ENCODE measurements around the gene E2F6.

The E2F6 gene

DNA sequence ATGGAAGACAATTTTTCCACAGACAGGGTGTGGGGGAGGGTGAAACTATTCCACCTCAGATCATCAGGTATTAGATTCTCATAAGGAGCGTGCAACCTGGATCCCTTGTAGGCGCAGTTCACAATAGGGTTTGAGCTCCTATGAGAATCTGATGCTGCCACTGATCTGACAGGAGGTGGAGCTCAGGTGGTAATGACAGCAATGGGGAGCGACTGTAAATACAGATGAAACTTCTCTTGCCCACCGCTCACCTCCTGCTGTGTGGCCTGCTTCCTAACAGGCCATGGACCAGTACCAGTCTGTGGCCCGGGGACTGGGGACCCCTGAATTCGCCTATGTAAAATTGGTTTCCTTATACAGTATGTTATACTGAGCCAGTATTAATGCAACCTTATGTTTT is 27.3 kb upstream of the E2F6 start:
- DNase-seq (ENCODE audit: low spot score) = no peak

DNA sequence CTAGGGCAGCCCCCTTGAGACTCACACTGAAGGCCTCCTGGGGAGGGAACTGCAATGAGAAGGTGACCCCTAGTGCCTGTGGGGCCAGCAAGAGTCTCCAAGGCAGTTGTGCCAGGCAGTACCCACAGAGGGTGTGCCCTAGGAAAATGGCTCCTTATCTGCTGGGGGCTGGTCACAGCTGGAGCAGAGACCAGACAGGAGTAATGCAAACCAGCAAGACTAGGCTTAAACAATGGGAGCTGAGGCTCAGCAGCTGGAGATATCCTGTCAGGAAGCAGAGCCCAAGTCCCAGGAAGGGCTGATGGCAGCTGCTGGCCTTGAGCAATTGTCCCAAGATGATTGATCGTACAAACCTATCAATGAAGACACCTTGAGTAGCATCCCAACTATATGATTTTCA is 26.8 kb upstream of the E2F6 start:
- DNase-seq (ENCODE audit: low spot score) = no peak

DNA sequence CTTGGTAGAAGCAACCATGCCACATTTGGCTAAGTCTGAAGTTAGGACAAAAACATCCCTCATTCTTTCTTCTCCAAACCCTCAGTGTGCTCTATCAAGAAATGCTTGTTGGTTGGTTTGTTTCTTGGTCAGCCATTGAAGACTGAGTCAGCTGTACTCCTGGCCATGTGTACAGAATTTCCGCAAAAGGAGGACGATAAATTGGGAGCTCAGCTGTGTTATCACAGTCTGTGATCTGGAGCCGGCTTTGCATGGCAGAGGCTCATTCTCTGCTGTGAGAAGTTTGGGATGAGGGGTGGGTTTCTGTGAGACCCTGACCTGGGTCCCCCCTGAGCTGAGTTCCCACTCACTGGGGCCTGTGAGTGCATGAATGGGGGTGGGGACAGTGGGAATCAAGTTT is 26.3 kb upstream of the E2F6 start:
- DNase-seq (ENCODE audit: low spot score) = no peak

DNA sequence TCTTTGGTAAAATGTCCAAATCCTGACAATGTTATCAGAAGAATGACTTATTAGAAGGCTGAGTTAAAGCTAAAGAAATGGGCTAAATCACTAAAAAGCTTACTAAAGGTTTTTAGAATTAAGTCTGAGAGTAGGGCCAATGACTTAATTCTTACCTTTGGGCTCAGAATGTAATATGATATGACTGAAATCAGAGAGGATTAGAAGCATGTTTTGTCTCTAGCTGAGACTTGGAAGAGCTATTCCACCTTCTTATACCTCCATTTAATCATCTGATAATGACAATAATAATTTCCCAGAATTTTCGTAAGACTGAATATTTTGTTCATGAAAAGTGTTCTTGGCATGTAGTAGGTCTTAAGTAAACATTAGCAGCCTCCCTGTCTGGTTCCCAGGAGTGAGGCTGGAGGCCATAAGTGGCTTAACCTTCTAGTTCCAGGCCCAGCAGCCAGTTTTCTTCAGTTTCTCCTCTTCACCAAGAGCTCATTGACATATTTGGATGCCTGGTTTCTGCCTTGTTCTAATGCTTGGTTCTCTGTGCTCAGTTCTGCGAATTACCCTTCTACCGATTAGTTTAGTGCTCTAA is 25.5 kb upstream of the E2F6 start:
- DNase-seq (ENCODE audit: low spot score) = no peak

DNA sequence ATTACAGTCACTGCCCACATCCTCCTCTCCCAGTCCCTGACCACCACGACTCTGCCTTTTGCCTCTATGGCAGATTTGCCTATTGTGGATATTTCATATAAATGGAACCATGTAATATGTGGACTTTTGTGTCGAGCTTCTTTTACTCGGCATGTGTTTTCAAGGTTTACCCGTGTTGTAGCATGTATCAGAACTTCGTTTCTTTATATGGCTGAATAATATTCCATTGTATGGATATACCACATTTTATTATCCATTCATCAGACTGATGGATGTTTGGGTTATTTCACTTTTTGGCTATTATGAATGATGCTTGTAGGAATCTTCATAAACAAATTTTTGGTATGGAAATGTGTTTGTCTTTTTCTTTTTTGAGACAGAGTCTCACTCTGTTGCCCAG is 24.2 kb upstream of the E2F6 start:
- DNase-seq (ENCODE audit: low spot score) = no peak

DNA sequence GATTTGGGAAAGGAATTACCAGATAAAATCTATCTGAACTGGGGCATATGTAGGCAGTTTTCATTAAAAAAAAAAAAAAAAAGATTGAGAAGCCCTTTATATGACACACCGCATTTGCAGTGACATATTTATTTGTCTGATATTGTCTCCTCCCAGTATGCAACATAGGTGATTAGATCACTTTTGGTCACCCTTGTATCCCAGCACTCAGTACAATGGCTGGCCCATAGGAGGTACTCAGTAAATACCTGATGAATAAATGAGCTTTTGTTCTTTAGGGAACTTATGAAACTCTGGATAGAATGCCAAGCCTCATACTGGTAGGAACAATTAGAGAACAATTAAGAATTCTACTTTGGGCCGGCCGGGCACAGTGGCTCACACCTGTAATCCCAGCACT is 22.8 kb upstream of the E2F6 start:
- no peak for DNase-seq (ENCODE audit: low spot score)

DNA sequence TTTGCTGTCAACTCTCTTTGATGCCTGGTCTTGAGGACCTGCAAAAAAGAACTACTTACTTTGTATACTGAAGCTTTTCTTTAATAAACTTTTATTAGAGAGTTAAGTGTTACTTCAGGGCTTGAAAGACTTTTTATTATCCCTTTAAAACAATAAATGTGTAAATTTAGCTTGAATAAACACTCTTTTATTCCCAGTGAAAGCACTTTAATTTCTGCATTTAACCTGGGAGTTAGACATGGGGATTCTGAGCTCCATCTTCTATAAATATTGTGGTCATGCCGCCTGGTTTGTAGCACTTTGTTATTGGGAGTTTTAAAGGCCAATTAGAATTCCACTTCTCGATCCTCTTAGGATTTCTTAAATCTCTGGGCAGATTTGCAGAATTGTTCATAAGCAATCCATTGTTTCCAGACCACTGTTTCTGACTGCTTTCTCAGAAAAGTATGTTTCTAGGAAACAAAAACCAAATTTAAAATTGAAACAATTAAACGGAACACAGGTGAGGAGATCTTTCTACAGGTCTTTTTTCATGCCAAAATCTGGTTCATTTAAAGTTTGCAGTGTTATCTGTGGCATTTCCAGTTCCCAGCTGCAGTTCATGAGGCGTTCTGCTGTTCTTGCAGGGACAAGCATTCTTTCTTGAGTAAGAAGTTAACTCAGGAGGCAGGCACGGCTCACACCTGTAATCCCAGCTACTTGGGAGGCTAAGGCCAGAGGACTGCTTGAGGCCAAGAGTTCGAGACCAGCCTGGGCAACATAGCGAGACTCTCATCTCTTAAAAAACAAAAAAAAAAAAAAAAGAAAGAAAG is 18.1 kb upstream of the E2F6 start:
- no peak for DNase-seq (ENCODE audit: low spot score)

DNA sequence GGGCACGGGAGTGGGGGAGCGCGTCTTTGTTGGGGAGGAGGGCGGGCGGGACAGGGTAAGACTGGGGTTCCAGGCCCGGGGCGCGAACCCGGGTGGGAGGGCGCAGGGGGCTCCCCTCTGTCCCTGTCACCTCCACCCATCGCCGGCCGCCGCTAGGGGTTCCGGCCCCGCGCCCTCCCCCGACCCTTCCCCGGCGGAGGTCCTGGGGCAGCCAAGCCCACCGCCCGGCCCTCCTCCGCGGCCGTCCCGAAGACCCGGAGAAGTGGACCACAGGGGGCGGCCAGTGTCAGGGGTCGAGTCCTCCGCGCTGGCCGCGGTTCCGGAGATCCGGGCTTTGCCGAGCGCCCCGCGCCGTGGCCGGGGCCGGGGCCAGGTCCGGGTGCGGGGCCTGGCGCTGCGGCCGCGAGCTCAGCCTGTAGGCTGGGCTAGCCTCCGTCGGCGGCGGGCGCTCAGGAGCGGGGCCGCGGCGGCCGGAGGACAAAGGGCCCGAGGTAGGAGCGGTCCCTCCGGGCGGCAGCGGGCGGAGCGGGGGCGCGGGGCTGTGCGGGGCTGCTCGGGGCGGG is 16.6 kb upstream of the E2F6 start:
- peak; percentile 80 for DNase-seq (ENCODE audit: low spot score)

DNA sequence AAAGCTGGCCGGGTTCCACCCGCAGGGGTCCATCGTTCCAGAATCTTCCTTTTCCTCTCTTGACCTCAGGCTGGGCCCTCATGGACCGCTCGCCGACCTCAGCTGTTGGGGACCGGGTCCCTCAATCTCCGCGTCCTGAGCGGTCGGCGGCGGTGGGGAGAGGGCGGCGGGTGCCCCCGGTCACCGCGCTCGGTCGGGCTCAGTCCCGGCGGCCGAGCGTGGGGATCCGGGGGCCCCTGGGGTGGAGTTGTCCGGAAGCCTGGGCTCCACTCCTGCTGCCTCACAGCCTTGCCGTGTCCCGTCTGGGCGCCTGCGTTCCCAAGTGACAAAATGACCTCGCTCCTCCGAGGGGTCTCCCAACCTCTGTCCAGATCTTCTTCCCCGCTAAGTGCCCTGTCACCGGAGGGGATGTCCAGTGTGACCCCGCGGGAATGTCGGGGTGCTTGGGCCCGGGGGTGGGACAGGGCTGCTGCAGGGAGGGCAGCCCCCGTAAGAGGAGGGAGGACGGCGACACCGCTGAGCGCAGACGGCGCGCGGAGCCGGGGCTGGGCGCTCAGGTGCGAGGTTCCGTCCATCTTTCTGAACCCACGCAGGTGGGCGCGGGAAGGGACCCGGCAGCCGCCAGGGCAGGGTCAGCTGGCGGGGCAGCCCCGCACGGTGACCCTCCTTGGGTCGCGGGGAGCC is 16.0 kb upstream of the E2F6 start:
- no peak for DNase-seq (ENCODE audit: low spot score)

DNA sequence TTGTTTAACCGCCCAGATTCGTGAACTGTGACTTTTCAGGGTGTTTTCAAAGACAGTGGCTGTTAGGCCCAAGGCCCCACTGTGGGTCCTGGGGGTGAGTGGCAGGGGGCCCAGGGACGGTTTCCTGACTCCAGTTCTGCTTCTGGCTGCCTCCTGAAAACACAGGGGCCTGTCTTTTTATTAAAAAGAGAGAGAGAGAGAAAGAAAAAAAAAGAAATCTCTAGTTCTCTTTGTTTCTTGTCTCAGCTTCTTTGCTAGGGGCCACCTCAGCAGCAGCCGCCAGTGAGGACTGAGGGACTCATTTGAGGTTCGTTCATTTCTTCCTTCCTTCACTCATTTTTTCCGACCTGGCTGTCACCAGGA is 15.4 kb upstream of the E2F6 start:
- DNase-seq (ENCODE audit: low spot score) = no peak

DNA sequence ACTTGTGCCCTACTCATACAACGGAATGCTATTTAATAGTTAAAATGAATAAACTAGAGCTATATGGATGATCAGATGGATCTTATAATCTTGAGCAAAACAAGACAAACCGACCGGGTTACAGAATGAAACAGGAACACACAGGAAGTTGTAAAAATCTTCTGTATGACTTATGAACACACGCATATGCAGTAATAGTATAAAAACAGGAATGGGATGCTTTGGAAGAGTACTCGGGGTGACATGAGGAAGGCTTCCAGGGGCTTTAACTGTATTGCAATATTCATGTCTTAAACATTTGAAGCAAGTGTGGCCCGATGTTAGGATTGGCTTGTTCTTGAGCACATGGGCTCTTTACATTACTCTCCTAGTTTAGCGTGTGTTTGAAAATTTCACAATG is 14.9 kb upstream of the E2F6 start:
- DNase-seq (ENCODE audit: low spot score) = no peak

DNA sequence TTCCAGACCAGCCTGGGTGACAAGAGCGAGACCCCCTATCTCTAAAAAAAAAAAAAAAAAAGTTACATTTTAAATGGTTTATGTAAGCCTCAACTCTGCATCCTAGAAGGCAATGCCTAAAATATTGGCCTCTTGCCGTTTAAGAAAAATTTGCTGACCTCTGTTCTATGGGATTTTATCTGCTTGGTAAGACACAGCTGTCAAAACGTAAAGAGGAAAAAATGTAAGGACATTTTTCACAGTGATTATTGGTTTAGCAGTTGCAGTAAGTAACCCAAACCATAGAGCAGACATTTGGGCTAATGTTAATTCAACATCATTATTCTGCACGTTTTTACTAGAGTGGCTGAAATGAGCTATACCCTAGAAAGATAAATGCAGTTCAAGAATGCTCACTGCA is 14.4 kb upstream of the E2F6 start:
- no peak for DNase-seq (ENCODE audit: low spot score)

DNA sequence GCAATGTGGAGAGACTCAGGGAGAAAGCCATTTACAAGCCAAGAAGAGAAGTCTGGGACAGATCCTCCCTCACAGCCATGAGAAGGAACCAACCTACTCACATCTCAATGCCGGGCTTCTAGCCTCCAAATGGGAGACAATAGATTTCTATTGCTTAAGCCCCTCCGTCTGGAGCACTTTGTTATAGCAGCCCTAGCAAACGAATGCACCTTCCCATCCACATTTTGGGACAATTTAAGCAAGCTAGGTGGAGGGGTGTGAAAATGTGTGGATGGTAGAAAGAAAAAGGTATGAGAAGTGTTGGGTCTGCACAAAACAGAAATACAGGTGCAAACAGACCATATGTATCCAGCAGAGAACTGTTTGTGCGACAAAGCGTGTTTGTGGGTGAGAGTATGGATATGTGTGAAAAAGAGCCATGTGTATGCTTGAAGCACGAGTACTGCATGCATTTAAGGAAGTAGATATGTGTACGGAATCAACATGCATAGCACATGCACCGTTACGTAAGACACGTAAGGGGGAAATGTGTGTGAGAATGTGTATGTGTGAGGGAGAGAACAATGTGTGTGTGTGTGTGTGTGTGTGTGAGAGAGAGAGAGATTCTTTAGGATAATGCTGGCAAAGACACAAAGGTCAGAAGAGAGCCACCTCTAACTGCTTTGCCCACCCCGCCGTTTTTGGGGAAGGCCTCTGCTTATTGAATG is 13.1 kb upstream of the E2F6 start:
- DNase-seq (ENCODE audit: low spot score) = no peak

DNA sequence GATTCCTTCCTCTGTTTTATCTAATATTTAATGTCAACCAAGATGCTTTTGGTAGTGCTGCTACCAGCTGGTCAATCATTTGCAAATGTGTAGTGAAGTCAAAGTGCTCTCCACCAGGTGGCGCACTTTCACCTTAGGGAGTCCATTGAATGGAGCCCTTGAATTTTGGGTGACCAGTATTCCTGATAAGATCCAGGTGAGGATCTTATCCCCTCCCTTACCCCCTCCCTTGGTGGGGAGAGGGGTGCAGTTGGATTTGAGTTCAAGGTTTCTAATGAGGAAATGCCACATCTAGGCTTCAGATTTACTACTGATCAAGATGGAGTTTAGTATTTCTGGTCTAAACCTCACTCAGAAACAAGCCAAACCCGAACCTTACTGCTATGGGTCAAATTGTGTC is 12.0 kb upstream of the E2F6 start:
- DNase-seq (ENCODE audit: low spot score) = peak; percentile 81

DNA sequence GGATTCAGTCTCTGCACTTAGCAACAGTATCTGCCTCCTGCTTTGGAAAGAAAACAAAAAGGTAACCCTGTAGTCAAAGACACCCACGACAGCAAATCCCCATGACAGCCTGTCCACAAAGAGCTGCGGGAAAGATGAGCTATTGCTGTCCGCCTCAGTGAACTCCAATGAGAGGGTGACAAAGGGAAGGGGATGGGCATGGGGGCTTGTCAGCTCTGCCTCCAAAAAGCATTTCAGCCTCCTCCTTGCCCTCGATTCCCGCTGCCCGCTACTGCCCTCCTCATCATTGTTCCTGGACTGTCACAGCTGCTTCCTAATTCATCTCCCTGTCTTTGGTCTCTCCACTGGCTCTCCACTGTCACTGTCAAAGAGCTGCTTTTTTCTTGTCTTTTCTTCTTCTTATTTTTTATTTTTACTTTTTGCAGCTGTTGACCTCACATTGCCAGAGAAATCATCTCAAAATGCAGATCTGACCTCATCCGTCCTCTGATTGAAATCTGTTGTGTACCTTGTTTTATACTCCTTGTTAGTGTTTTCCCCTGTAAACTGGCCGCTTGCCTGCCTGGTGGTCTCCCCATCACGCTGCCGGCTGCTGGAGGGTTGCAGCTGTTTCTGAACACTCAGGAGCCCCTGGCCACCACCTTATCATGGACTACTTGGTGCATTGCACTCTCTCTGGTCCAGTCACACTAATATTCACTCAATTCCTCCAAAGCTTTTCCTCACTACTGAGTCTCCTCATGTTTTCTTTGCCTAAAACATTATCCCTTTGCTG is 7.9 kb upstream of the E2F6 start:
- DNase-seq (ENCODE audit: low spot score) = no peak

DNA sequence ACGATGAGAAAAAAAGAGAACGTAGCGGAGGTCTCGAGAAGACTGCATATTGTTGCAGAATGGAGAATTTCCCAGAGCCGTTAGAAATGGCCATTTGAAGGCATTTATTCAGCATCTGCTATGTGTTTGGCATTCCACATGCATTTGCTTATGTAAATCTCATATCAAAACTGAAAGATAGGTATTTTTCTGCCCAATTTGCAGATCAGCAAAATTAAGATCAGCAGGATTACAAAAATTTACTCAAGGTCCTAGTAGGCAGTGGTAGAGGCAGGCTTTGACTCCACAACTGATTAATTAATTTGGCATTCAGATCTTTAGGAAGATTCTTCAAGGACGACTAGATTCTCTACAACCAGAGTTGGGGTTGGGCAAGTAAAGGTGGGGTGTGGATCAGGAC is 1.8 kb upstream of the E2F6 start:
- DNase-seq (ENCODE audit: low spot score) = no peak

DNA sequence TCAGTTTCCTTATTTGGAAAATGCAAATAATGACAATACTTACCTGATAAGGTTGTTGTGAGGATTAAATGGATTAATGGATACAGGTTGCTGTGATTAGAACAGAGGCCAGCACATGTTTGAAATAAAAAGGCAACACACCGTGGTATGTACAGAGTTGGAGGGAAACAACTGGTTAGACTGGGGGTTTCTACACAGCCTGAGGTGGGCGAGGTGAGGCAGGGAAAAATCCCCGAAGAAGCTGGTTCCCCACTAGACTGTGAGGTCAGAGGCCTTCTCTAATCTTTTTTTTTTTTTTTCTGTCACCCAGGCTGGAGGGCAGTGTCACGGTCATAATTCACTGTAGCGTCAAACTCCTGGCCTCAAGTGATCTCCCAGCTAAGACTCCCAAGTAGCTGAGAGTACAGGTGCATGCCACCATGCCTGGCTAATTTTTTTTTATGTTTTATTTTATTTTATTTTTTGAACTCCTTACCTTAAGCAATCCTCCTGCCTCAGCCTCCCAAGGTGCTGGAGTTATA is 1.2 kb upstream of the E2F6 start:
- no peak for DNase-seq (ENCODE audit: low spot score)

DNA sequence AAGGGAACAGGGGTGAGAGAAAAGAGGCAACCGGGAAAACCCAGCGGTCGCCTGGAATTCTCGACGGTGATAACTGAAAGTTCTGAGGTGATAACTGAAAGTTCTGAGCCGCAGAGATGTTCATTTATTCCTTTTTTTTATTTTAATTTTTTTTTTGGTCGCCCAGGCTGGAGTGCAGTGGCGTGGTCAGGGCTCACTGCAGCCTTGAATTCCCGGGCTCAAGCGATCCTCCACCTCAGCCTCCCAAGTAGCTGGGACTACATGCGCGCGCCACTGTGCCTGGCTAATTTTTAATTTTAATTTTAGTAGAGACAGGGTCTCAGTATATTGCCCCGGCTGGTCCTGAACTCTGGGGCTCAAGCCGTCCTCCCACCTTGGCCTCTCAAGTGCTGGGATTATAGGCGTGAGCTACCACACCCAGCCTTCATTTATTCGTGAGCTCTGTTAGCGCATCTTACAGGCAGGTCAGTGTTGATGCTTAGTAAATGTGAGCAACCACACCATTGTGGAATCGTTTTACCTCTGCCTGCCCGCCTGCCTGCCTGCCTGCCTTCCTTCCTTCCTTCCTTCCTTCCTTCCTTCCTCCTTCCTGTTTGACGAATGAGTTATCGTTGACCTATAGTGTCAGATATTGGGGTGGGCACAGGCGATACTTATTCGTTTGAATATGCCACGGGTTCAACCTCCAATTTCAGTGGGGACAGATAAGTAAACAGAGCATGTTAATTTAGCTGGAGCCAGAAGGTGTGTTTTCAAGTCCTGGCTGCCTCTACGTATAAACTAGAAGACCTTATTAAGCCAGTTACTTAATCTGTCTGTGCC is 557 bp upstream of the E2F6 start:
- DNase-seq (ENCODE audit: low spot score) = no peak

DNA sequence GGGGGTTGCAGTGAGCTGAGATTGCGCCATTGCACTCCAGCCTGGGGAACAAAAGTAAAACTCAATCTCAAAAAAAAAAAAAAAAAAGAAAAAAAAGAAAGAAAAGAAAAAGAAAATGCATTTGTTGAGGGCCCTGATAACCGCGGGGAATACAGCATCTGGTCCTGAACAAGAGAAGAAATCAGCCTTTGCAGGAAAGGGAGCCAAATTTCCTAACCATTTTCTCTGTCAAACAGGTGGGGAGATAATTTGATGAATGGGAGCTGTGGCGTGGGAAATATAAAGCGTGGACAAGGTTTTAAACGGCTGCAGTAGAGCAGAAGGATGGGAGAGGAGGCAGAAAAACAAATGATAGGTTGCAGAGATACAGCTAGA is 864 bp downstream of the E2F6 start:
- no peak for DNase-seq (ENCODE audit: low spot score)

DNA sequence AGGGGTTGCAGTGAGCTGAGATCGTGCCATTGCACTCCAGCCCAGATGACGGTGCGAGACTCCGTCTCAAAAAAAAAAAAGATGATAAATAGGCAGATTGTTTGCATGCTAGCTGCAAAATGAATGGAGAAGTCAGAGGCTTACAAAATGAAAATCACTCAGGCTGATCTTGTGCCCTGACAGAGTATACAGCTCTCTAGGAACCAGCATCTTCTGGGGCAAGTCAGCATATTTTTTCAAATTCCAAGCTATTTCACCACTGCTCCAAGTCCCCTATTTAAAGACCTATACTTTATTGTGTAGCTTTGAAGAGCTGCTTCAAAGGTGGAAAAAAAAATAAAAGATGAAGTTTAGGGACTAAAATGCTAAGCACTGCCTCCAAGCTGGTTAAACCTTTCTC is 6.1 kb downstream of the E2F6 start:
- no peak for DNase-seq (ENCODE audit: low spot score)

DNA sequence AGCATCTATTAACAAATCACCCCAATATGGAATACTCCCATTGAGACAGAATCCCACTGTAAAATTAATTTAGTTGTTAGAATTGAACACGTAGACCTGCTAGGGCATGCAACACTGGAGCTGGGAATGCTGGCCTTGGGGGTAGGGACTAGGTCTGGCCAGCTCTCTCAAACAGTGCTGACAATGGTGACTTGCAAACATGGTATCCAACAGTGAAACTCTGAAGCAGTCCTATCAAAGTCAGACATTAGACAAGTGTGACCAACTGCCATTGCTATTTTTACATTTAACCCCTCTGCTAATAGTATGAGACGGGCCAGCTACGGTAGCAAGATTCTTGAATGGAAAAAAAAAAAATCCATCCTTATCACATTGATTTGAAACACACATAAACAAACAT is 7.2 kb downstream of the E2F6 start:
- no peak for DNase-seq (ENCODE audit: low spot score)
